IMR-90 (cell line): ENCODE results near the gene MPP1. TPM values are rescaled to one million over a fixed set of nuclear protein-coding genes. Genes with fewer than 3 reads are reported as not detected.
A peak's percentile ranks its signal among the peaks of the same experiment; 100 is the strongest.

Experiments used
- ATAC-seq: fragments of 200-7000 bp; cut with Tn5 transposase; 2 replicates; pipeline ENCODE4 v1.9.1; 2020; ENCODE audit warnings: low read depth, mild to moderate bottlenecking, moderate library complexity
- BruUV-seq: library from RNA; stranded (reverse); fragments of 400-500 nt; replicated peaks from 2 replicates; lab custom pipeline; 2021; lab: Mats Ljungman, UMichigan
- CTCF ChIA-PET: fragments of 300-600 bp; formaldehyde crosslinking; extraction: SDS; loops from one replicate; lab custom pipeline; 2021; ENCODE audit warnings: antibody characterized with exemption; lab: Yijun Ruan, JAX
- POLR2A ChIA-PET: fragments of 300-600 bp; sonication (Branson Sonifier 250); formaldehyde crosslinking; loops from one replicate; lab custom pipeline; 2022; ENCODE audit warnings: antibody characterized with exemption; ENCODE audit not compliant: unreplicated experiment; lab: Charles Lee
- DNase-seq: peaks from one replicate; pipeline ENCODE4 v3.0.0; 2013
- H2AFZ ChIP-seq: replicated peaks from 2 replicates; pipeline ENCODE3; 2013; ENCODE audit warnings: low read length, mild to moderate bottlenecking; ENCODE audit not compliant: poor library complexity
- H2AK5ac ChIP-seq: 2 replicates; pipeline ENCODE4 v1.6.1; 2013; ENCODE audit warnings: low read depth, low read length, inconsistent platforms
- H2AK9ac ChIP-seq: replicated peaks from 2 replicates; pipeline ENCODE3; 2013; ENCODE audit warnings: mild to moderate bottlenecking, low read depth, low read length, moderate library complexity; ENCODE audit not compliant: poor library complexity
- H2BK120ac ChIP-seq: 2 replicates; pipeline ENCODE4 v1.6.1; 2013; ENCODE audit warnings: low read depth, low read length, inconsistent platforms
- H2BK15ac ChIP-seq: 3 replicates; pipeline ENCODE4 v1.6.1; 2013; ENCODE audit warnings: low read depth, low read length, inconsistent platforms
- H2BK20ac ChIP-seq: 2 replicates; pipeline ENCODE4 v1.6.1; 2013; ENCODE audit warnings: low read depth, mild to moderate bottlenecking, inconsistent platforms, low read length, moderate library complexity
- H2BK5ac ChIP-seq: 2 replicates; pipeline ENCODE4 v1.6.1; 2013; ENCODE audit warnings: mild to moderate bottlenecking, low read depth, low read length, inconsistent platforms; ENCODE audit not compliant: poor library complexity, severe bottlenecking
- H3K14ac ChIP-seq: replicated peaks from 2 replicates; pipeline ENCODE4 v1.6.1; 2013; ENCODE audit warnings: low read depth, low read length, inconsistent platforms
- H3K18ac ChIP-seq: 2 replicates; pipeline ENCODE4 v1.6.1; 2013; ENCODE audit warnings: low read depth, low read length, control low read depth
- H3K23ac ChIP-seq: 2 replicates; pipeline ENCODE4 v1.6.1; 2013; ENCODE audit warnings: low read depth, low read length, inconsistent platforms
- H3K27ac ChIP-seq: 2 replicates; pipeline ENCODE4 v1.5.1; 2013; ENCODE audit warnings: mild to moderate bottlenecking, control low read depth, low read length; ENCODE audit not compliant: insufficient read depth
- H3K27me3 ChIP-seq: 2 replicates; pipeline ENCODE4 v1.6.1; 2013; ENCODE audit warnings: low read length; ENCODE audit not compliant: control insufficient read depth, insufficient read depth
- H3K36me3 ChIP-seq: 2 replicates; pipeline ENCODE4 v1.6.1; 2013; ENCODE audit warnings: low read length, mixed read lengths; ENCODE audit not compliant: control insufficient read depth, insufficient read depth
- H3K4ac ChIP-seq: 2 replicates; pipeline ENCODE4 v1.6.1; 2013; ENCODE audit warnings: low read depth, low read length, inconsistent platforms
- H3K4me1 ChIP-seq: 2 replicates; pipeline ENCODE4 v1.6.1; 2013; ENCODE audit warnings: low read length, mixed read lengths; ENCODE audit not compliant: control insufficient read depth, insufficient read depth
- H3K4me2 ChIP-seq: 2 replicates; pipeline ENCODE4 v1.6.1; 2013; ENCODE audit warnings: low read depth, mild to moderate bottlenecking, control low read depth, low read length, moderate library complexity
- H3K4me3 ChIP-seq: 2 replicates; pipeline ENCODE4 v1.5.1; 2013; ENCODE audit warnings: low read depth, mild to moderate bottlenecking, control low read depth, low read length, moderate library complexity; ENCODE audit not compliant: insufficient read depth
- H3K56ac ChIP-seq: 2 replicates; pipeline ENCODE4 v1.6.1; 2013; ENCODE audit warnings: low read length, inconsistent platforms; ENCODE audit not compliant: insufficient read depth; ENCODE audit errors: extremely low read depth
- H3K79me1 ChIP-seq, 2 experiments: 2 replicates each; pipeline ENCODE4 v1.6.1; 2013; ENCODE audit warnings: low read length in 2 of 2, inconsistent platforms in 1 of 2, low read depth in 1 of 2
- H3K9ac ChIP-seq: 2 replicates; pipeline ENCODE4 v1.6.1; 2013; ENCODE audit warnings: low read depth, low read length, control low read depth
- H3K9me1 ChIP-seq: 2 replicates; pipeline ENCODE4 v1.6.1; 2013; ENCODE audit warnings: low read length, inconsistent platforms; ENCODE audit not compliant: insufficient read depth
- H3K9me3 ChIP-seq: 2 replicates; pipeline ENCODE4 v1.6.1; 2013; ENCODE audit warnings: low read length; ENCODE audit not compliant: control insufficient read depth, insufficient read depth
- H4K20me1 ChIP-seq: 2 replicates; pipeline ENCODE4 v1.6.1; 2013; ENCODE audit warnings: low read length, inconsistent platforms; ENCODE audit not compliant: insufficient read depth
- H4K5ac ChIP-seq: 2 replicates; pipeline ENCODE4 v1.6.1; 2013; ENCODE audit warnings: mild to moderate bottlenecking, low read depth, low read length, control low read depth
- H4K8ac ChIP-seq, 2 experiments: 2 replicates each; pipeline ENCODE4 v1.6.1; 2013; ENCODE audit warnings: low read depth in 2 of 2, low read length in 2 of 2, control low read depth in 1 of 2, inconsistent platforms in 1 of 2
- H4K91ac ChIP-seq: 2 replicates; pipeline ENCODE4 v1.6.1; 2013; ENCODE audit warnings: low read depth, low read length, inconsistent platforms; ENCODE audit not compliant: insufficient read depth
- BHLHE40 ChIP-seq: fragments of 150-350 bp; IDR thresholded peaks from 2 replicates; pipeline ENCODE4 v1.6.1; 2016; ENCODE audit warnings: mild to moderate bottlenecking, low read depth, low read length
- CEBPB ChIP-seq: IDR thresholded peaks from 2 replicates; pipeline ENCODE4 v1.6.1; 2012; ENCODE audit warnings: low read depth, low read length, improper control_type of control experiment
- CHD1 ChIP-seq: IDR thresholded peaks from 2 replicates; pipeline ENCODE4 v1.6.1; 2012; ENCODE audit warnings: low read depth, low read length, improper control_type of control experiment
- ELK1 ChIP-seq: fragments of 150-350 bp; IDR thresholded peaks from 2 replicates; pipeline ENCODE4 v1.6.1; 2016; ENCODE audit warnings: low read depth, mild to moderate bottlenecking, low read length, moderate library complexity, borderline replicate concordance
- FOS ChIP-seq: fragments of 150-350 bp; IDR thresholded peaks from 2 replicates; pipeline ENCODE4 v1.6.1; 2016; ENCODE audit warnings: low read depth, low read length
- MAFK ChIP-seq: IDR thresholded peaks from 2 replicates; pipeline ENCODE4 v1.6.1; 2012; ENCODE audit warnings: low read depth, low read length, improper control_type of control experiment
- MAZ ChIP-seq: IDR thresholded peaks from 2 replicates; pipeline ENCODE4 v1.6.1; 2012; ENCODE audit warnings: low read depth, mild to moderate bottlenecking, low read length, improper control_type of control experiment, moderate library complexity, borderline replicate concordance
- MXI1 ChIP-seq: IDR thresholded peaks from 2 replicates; pipeline ENCODE4 v1.6.1; 2012; ENCODE audit warnings: low read depth, mild to moderate bottlenecking, low read length, moderate library complexity, borderline replicate concordance
- NFE2L2 ChIP-seq: fragments of 150-350 bp; IDR thresholded peaks from 2 replicates; pipeline ENCODE4 v1.6.1; 2016; ENCODE audit warnings: low read depth, mild to moderate bottlenecking, low read length
- POLR2A ChIP-seq: IDR thresholded peaks from 2 replicates; pipeline ENCODE4 v1.6.1; 2012; ENCODE audit warnings: mild to moderate bottlenecking, low read depth, low read length
- RAD21 ChIP-seq: IDR thresholded peaks from 2 replicates; pipeline ENCODE4 v1.6.1; 2012; ENCODE audit warnings: low read length, improper control_type of control experiment
- RCOR1 ChIP-seq: IDR thresholded peaks from 2 replicates; pipeline ENCODE4 v1.6.1; 2012; ENCODE audit warnings: mild to moderate bottlenecking, low read length, improper control_type of control experiment; ENCODE audit not compliant: insufficient replicate concordance
- RFX5 ChIP-seq: IDR thresholded peaks from 2 replicates; pipeline ENCODE4 v1.8.0; 2012; ENCODE audit warnings: low read depth, mild to moderate bottlenecking, low read length, moderate library complexity
- SMC3 ChIP-seq: fragments of 150-350 bp; IDR thresholded peaks from 2 replicates; pipeline ENCODE4 v1.6.1; 2016; ENCODE audit warnings: low read depth, mild to moderate bottlenecking, antibody characterized with exemption, low read length, moderate library complexity
- USF2 ChIP-seq: fragments of 150-350 bp; IDR thresholded peaks from 2 replicates; pipeline ENCODE4 v1.6.1; 2017; ENCODE audit warnings: mild to moderate bottlenecking, antibody characterized with exemption, low read length, low read depth
- WGBS, 2 experiments: methylation state at CpG; one replicate each; pipeline versions ENCODE4 v1.1.5 to v1.1.7; 2013; ENCODE audit warnings: missing lambda C conversion rate in 2 of 2; ENCODE audit not compliant: insufficient read length in 1 of 2; ENCODE audit errors: extremely low coverage in 2 of 2; 5-methylcytosine and 5-hydroxymethylcytosine counted together
- dilution Hi-C: fragments of 300-500 bp; cut with HindIII; formaldehyde crosslinking; loops from one replicate; pipeline ENCODE4 v1.14.3; 2018; ENCODE audit warnings: low sequenced_read_pairs; ENCODE audit not compliant: unreplicated experiment
- in situ Hi-C: fragments of 300-500 bp; cut with MboI; formaldehyde crosslinking; loops from 3 replicates; pipeline ENCODE4 v1.14.3; 2019; ENCODE audit warnings: low sequenced_read_pairs, inconsistent platforms, mixed read lengths
- intact Hi-C: fragments of 100-400 bp; cut with micrococcal nuclease; formaldehyde crosslinking; loops from 2 replicates; pipeline ENCODE4 v1.10.0; 2022
- polyA plus RNA-seq, 3 experiments: library from polyadenylated mRNA; depleted of rRNA; stranded (reverse); fragments of >200 nt; gene quantifications; 2 replicates each; pipeline ENCODE4 v1.2.3, GENCODE V29; 2012; ENCODE audit warnings: low replicate concordance in 1 of 3
- total RNA-seq: library from RNA; depleted of rRNA; stranded (reverse); fragments of >200 nt; gene quantifications from 2 replicates; pipeline ENCODE4 v1.2.3, GENCODE V29; 2012

MPP1 gene
- total and polyA plus RNA-seq, 2 of the 4 experiments (the other 2 are of a cell fraction): 35.2 to 43.0 TPM

GRCh38 chrX:154761977-154762536 lies 43.2 kb downstream of the MPP1 start:
- H4K20me1 ChIP-seq: no peaks in the 10 kb centered on the region; the same call in 1 of the 2 replicates
- no peaks in the 10 kb centered on the region for H3K9me1 ChIP-seq
- 60% methylated on average over 1 of the region's 11 CpGs; no CpG with 5 or more reads in 1 of the 2 experiments for WGBS, 2 experiments
- peak overlapping the region; percentile 94 for H2BK5ac ChIP-seq
- peak overlapping the region; percentile 75 to 99 for H4K8ac ChIP-seq
- H3K9me3 ChIP-seq: no peaks in the 10 kb centered on the region
- POLR2A ChIA-PET: no interaction called here
- ATAC-seq (no peak), DNase-seq (no peak)
- peak overlapping the region; percentile 95 for H3K27ac ChIP-seq
- peak overlapping the region; percentile 82 for H3K4ac ChIP-seq
- in situ Hi-C loops: no loop called here
- peak overlapping the region; percentile 66 for H2AK9ac ChIP-seq
- peak overlapping the region; percentile 64 for H3K4me3 ChIP-seq
- peak overlapping the region; percentile 51; the same call in 1 of the 2 replicates for H2BK20ac ChIP-seq
- H3K9ac ChIP-seq: peak overlapping the region; percentile 95
- H3K23ac ChIP-seq: peak overlapping the region; percentile 41; the same call in 1 of the 2 replicates
- no TSS peak for BruUV-seq
- 0 out of 3 replicates have a peak overlapping the region, but pooled peaks have one; percentile 59 for H2BK15ac ChIP-seq
- peaks cover 10 to 14% of the 10 kb centered on the region in 2 experiments; a peak in 3 of 4 replicates for H3K79me1 ChIP-seq
- peak overlapping the region; percentile 95; the same call in 1 of the 2 replicates for H3K56ac ChIP-seq
- H4K5ac ChIP-seq: peak overlapping the region; percentile 89
- dilution Hi-C loops: no loop called here
- H2AFZ ChIP-seq: peak overlapping the region; percentile 94
- intact Hi-C loops: loop anchor here (1.0 kb wide), 1 partner anchor 39 kb away; no protein-coding TSS in a partner anchor
- peaks cover 9% of the 10 kb centered on the region for H3K36me3 ChIP-seq
- H4K91ac ChIP-seq: peak overlapping the region; percentile 93
- H3K4me1 ChIP-seq: no peaks in the 10 kb centered on the region
- peak overlapping the region; percentile 78; the same call in 1 of the 2 replicates for H3K18ac ChIP-seq
- peak overlapping the region; percentile 92 for H3K14ac ChIP-seq
- CTCF ChIA-PET: interaction anchor here (1.9 kb wide), 1 partner anchor 13 kb away, joined by 4 read pairs; no protein-coding TSS in a partner anchor
- peak overlapping the region; percentile 48; the same call in 1 of the 2 replicates for H2BK120ac ChIP-seq
- peak overlapping the region; percentile 86 for H3K4me2 ChIP-seq
- H3K27me3 ChIP-seq: no peaks in the 10 kb centered on the region
- H2AK5ac ChIP-seq: 0 out of 2 replicates have a peak overlapping the region, but pooled peaks have one; percentile 72
- TF ChIP-seq NFE2L2: no peak
- no peak for TF ChIP-seq BHLHE40
- no peak for TF ChIP-seq RAD21
- no peak for TF ChIP-seq MXI1
- no peak for TF ChIP-seq ELK1
- no peak for TF ChIP-seq POLR2A
- no peak for TF ChIP-seq RFX5
- no peak for TF ChIP-seq USF2
- no peak for TF ChIP-seq CEBPB
- TF ChIP-seq SMC3: no peak
- TF ChIP-seq FOS: no peak
- TF ChIP-seq RCOR1: no peak
- TF ChIP-seq MAZ: no peak
- TF ChIP-seq MAFK: no peak
- no peak for TF ChIP-seq CHD1
